HG03439 (cell line): ENCODE measurements around the gene PZP.

Source experiments
- ATAC-seq: cut with Tn5 transposase; IDR thresholded peaks from one replicate; pipeline ENCODE4 v1.9.1; 2021; ENCODE audit warnings: mild to moderate bottlenecking, moderate library complexity; ENCODE audit not compliant: unreplicated experiment

The PZP gene

GRCh38 chr12:9104767-9105423 lies 103.3 kb downstream of the PZP start:
- ATAC-seq: no peak

GRCh38 chr12:9104087-9104486 lies 104.1 kb downstream of the PZP start:
- no peak for ATAC-seq

- ATAC-seq: no peak
Observed at GRCh38 chr12:9103050-9103849, 104.9 kb downstream of the PZP start.

- no peak for ATAC-seq
Observed at GRCh38 chr12:9101018-9101687, 107.0 kb downstream of the PZP start.

GRCh38 chr12:9099552-9100190 lies 108.5 kb downstream of the PZP start:
- no peak for ATAC-seq
